Measurements from ENCODE around the gene CAMSAP1.

Gene CAMSAP1

GRCh38 chr9:135818718-135819475 is 88.4 kb downstream of the CAMSAP1 start:
- intact Hi-C loops (cut with DNase I), result no loop called here
- DNase-seq, result peak in 1 of 10 donors; percentile 59

GRCh38 chr9:135817951-135818717 is 89.2 kb downstream of the CAMSAP1 start:
- DNase-seq, result peak in 2 of 10 donors; percentile 64 to 84
- intact Hi-C loops (cut with DNase I), result no loop called here

- DNase-seq, result peak in 2 of 10 donors; percentile 12 to 23
- intact Hi-C loops (cut with DNase I), result no loop called here
Measured at GRCh38 chr9:135816651-135816970, 90.7 kb downstream of the CAMSAP1 start.

- intact Hi-C loops (cut with DNase I), result no loop called here
- peak in 3 of 10 donors; percentile 69 to 86 (median 84) for DNase-seq
Measured at GRCh38 chr9:135815830-135816650, 91.3 kb downstream of the CAMSAP1 start.

GRCh38 chr9:135815413-135815812 is 91.9 kb downstream of the CAMSAP1 start:
- DNase-seq, result peak in 2 of 10 donors; percentile 29 to 58
- intact Hi-C loops (cut with DNase I), result no loop called here

GRCh38 chr9:135814421-135815095 is 92.8 kb downstream of the CAMSAP1 start:
- intact Hi-C loops (cut with DNase I), result no loop called here
- DNase-seq, result peak in 2 of 10 donors; percentile 54 to 64

- intact Hi-C loops (cut with DNase I), result no loop called here
- DNase-seq, result peak in 1 of 10 donors; percentile 32
Measured at GRCh38 chr9:135813671-135814290, 93.6 kb downstream of the CAMSAP1 start.

GRCh38 chr9:135812961-135813360 is 94.4 kb downstream of the CAMSAP1 start:
- DNase-seq, result peak in 1 of 10 donors; percentile 68
- intact Hi-C loops (cut with DNase I), result no loop called here

GRCh38 chr9:135811801-135812200 is 95.5 kb downstream of the CAMSAP1 start:
- intact Hi-C loops (cut with DNase I), result no loop called here
- DNase-seq, result peak in 9 of 10 donors; percentile 38 to 96 (median 73)

- intact Hi-C loops (cut with DNase I), result no loop called here
- DNase-seq, result peak in 4 of 10 donors; percentile 1 to 66 (median 46)
Measured at GRCh38 chr9:135810806-135811575, 96.4 kb downstream of the CAMSAP1 start.

- intact Hi-C loops (cut with DNase I), result no loop called here
- peak in 1 of 10 donors; percentile 2 for DNase-seq
Measured at GRCh38 chr9:135809166-135809565, 98.2 kb downstream of the CAMSAP1 start.

- intact Hi-C loops (cut with DNase I), result no loop called here
Measured at GRCh38 chr9:135805422-135806022, 101.8 kb downstream of the CAMSAP1 start.

GRCh38 chr9:135804581-135805421 is 102.5 kb downstream of the CAMSAP1 start:
- intact Hi-C loops (cut with DNase I), result no loop called here
- DNase-seq, result peak in 3 of 10 donors; percentile 64 to 74 (median 71)

More at GRCh38 chr9:135805422-135806022, 101.8 kb downstream of the CAMSAP1 start:
- DNase-seq, result peak in 3 of 10 donors; percentile 64 to 83 (median 82)

- intact Hi-C loops (cut with DNase I), result no loop called here
- DNase-seq, result peak in 2 of 10 donors; percentile 4 to 71
Measured at GRCh38 chr9:135803441-135803840, 103.9 kb downstream of the CAMSAP1 start.

GRCh38 chr9:135802876-135803419 is 104.4 kb downstream of the CAMSAP1 start:
- intact Hi-C loops (cut with DNase I), result no loop called here
- peak in 2 of 10 donors; percentile 13 to 68 for DNase-seq

- intact Hi-C loops (cut with DNase I), result no loop called here
- no peak for DNase-seq
Measured at GRCh38 chr9:135801070-135801469, 106.3 kb downstream of the CAMSAP1 start.

- no peak for DNase-seq
- intact Hi-C loops (cut with DNase I), result loop anchor here (10.0 kb wide), 1 partner anchor 326 kb away; no protein-coding TSS in a partner anchor
Measured at GRCh38 chr9:135799261-135799660, 108.1 kb downstream of the CAMSAP1 start.
